Naive thymus-derived CD8-positive, alpha-beta T cell (primary cell): Measurements from ENCODE around the gene NAP1L4. TPM values are rescaled to one million over a fixed set of nuclear protein-coding genes. Genes with fewer than 3 reads are reported as not detected.

Source experiments
- ATAC-seq, 2 donors: fragments of 150-1000 bp; cut with Tn5 transposase in 1 of 2; sonication (Bioruptor Pico), chemical (Tn5 transposase) in 1 of 2; 1 replicate in 1 of 2; 2 replicates in 1 of 2; pipeline ENCODE4 v1.10.0; 2021; ENCODE audit warnings: mild to moderate bottlenecking in 2 of 2, moderate library complexity in 2 of 2
- POLR2A ChIA-PET: fragments of 350-600 bp; sonication (Branson Sonifier 250); formaldehyde crosslinking; loops from one replicate; lab custom pipeline; 2021; ENCODE audit warnings: antibody characterized with exemption; lab: Charles Lee
- DNase-seq, 10 donors: peaks; one replicate each; pipeline versions ENCODE4 v3.0.0 to v3.0.0-alpha.2; 2020 to 2022
- H3K27ac Mint-ChIP-seq, 10 donors: one replicate each; pipeline ENCODE4 v1.8.0; 2020 to 2022; ENCODE audit warnings: mild to moderate bottlenecking in 10 of 10, mixed read lengths in 10 of 10, moderate library complexity in 4 of 10, inconsistent platforms in 1 of 10
- H3K27me3 Mint-ChIP-seq, 5 donors: one replicate each; pipeline ENCODE4 v1.8.0; 2021 to 2022; ENCODE audit warnings: mixed read lengths in 5 of 5
- H3K36me3 Mint-ChIP-seq, 3 donors: one replicate each; pipeline ENCODE4 v1.8.0; 2020 to 2022; ENCODE audit warnings: mixed read lengths in 3 of 3, mild to moderate bottlenecking in 2 of 3, inconsistent platforms in 1 of 3
- H3K4me1 Mint-ChIP-seq, 4 donors: one replicate each; pipeline ENCODE4 v1.8.0; 2021 to 2022; ENCODE audit warnings: mixed read lengths in 4 of 4
- H3K4me3 Mint-ChIP-seq, 10 donors: one replicate each; pipeline ENCODE4 v1.8.0; 2020 to 2022; ENCODE audit warnings: mild to moderate bottlenecking in 10 of 10, mixed read lengths in 10 of 10, moderate library complexity in 6 of 10, inconsistent platforms in 1 of 10
- H3K9me3 Mint-ChIP-seq, 9 donors: one replicate each; pipeline ENCODE4 v1.8.0; 2020 to 2022; ENCODE audit warnings: mixed read lengths in 9 of 9, mild to moderate bottlenecking in 3 of 9, inconsistent platforms in 1 of 9, moderate library complexity in 1 of 9
- polyA plus RNA-seq, 3 donors: library from polyadenylated mRNA; unstranded; fragments of 300-500 nt; fragmentation: Illumina TruSeq; gene quantifications; one replicate each; pipeline ENCODE4 v1.2.3, GENCODE V29; 2021
- total RNA-seq, 8 experiments: library from RNA in 2 of 8; stranded (reverse) in 2 of 8; gene quantifications; one replicate each; pipeline ENCODE4 v1.2.3 and lab custom pipeline; 2021 to 2026

Gene NAP1L4
- total and polyA plus RNA-seq, 5 experiments from 2014 or later = 169 to 471 (median 207) TPM

DNA sequence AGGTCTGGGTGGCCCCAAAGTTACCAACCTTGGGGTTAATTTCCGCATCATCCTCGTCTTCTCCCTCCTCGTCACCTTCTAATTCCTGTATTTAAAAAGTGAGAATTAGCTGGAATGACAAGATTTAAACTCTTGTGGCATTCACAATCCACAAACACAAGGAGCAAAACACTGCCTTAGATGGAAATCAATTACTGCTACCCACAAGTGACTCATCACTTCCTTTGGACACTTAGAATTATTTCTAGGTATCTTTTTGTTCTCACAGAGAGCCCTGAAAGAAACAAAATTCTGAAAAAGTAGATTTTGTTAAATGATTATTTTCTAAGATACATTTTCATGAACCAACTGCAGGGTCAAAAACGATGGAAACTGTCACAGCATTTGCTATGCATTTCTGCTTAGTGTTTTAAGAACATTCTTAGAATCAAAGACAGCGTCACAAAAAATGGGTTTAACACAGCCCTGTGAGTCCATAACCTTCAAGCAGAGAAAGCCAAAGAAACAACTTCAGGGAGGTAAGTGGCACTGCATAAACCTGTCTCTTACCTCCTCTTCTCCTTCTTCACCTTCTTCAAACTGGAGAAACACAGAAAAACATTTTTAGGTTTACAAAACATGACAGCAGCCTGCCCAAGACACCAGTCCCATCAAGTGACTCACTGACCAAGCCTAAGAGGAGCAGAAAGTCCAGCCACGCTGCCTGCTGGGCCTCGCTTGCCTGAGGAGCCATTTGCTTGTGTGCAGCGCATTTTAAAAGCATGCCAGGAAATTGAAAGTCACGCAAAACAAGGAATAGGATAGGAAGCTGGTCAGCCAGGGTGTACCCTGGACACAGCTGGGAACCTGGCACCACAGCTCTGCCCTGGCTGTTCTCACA, 40.7 kb downstream of the NAP1L4 start:
- Mint-ChIP-seq H3K27ac (peak overlapping the region in 2 of 10 donors; percentile 45 to 49), H3K9me3 (no peaks in the 10 kb centered on the region), H3K27me3 (no peaks in the 10 kb centered on the region), H3K36me3 (peaks cover 9 to 98% (median 25%) of the 10 kb centered on the region in 3 donors), H3K4me1 (peaks cover 13 to 54% (median 28%) of the 10 kb centered on the region in 4 donors), H3K4me3 (no peak overlapping the region)
- DNase-seq = no peak
- no peak for ATAC-seq
- POLR2A ChIA-PET = no interaction called here

DNA sequence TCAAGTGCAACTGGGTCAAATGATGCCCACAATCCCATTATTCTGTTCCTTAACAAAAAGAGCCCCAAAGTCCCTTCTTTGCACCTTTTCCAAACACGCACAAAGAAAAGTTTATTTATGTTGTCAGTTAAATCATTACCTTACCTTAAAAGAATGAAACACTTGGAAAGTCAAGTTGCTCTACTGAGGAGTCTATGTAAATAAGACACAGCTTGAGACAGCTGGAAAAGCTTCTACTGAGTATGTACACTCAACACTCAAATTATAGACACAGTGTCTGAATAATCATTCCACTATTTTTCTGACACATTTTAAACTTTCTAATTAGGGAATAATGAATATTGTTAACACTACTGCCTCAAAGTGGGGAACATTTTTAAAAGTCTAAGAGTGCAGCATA, 41.3 kb downstream of the NAP1L4 start:
- ATAC-seq (no peak), DNase-seq (no peak)
- peak overlapping the region in 1 of 10 donors; percentile 45 for H3K27ac Mint-ChIP-seq
- peaks cover 6 to 98% (median 22%) of the 10 kb centered on the region in 3 donors for H3K36me3 Mint-ChIP-seq
- POLR2A ChIA-PET = no interaction called here
- no peak overlapping the region for H3K4me3 Mint-ChIP-seq
- H3K4me1 Mint-ChIP-seq = peaks cover 18 to 57% (median 35%) of the 10 kb centered on the region in 4 donors
- no peaks in the 10 kb centered on the region for H3K9me3 Mint-ChIP-seq
- no peaks in the 10 kb centered on the region for H3K27me3 Mint-ChIP-seq

DNA sequence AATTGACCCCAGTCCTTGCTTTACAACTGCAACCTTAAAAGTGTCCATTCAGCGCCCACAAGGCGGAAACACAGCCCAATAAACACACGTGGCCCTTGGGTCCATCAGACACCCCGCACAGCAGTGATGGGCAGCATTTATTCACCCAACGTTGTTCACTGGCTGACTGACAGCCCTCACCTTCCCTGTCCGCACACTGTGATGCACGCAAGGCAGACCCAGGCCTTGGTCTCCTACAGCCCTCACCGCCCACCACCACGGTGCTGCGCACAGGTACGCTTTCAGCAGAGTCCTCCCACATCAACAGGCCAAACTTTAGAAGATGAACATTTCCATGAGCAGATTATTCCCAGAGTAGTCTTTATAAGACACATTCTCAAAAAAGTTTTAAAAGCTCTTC, 42.2 kb downstream of the NAP1L4 start:
- no peaks in the 10 kb centered on the region for H3K27me3 Mint-ChIP-seq
- peak overlapping the region in 5 of 10 donors; percentile 18 to 75 (median 20) for H3K27ac Mint-ChIP-seq
- no peak for ATAC-seq
- H3K4me3 Mint-ChIP-seq = no peak overlapping the region
- no peaks in the 10 kb centered on the region for H3K9me3 Mint-ChIP-seq
- POLR2A ChIA-PET = no interaction called here
- H3K4me1 Mint-ChIP-seq = peaks cover 22 to 62% (median 44%) of the 10 kb centered on the region in 4 donors
- no peak for DNase-seq
- H3K36me3 Mint-ChIP-seq = peaks cover 4 to 98% (median 20%) of the 10 kb centered on the region in 3 donors

DNA sequence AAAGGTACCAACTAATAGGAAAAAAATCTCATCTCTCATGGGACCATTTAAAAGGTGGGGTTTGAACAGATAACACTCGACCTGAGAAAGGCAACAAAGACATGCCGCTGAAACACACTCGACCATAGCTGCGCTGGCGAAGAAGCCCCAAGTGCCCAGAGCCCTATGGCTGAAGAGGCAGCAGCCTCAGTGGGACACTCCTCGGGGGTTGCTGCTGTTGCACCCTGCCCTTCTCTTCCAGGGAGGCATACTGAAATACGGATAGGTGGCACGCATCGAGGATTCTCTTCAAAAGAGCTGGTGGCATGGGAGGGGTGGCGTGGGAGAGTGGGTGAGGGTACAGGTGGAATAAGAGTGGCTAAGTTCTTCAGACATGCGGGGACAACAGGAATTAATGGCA, 44.4 kb downstream of the NAP1L4 start:
- DNase-seq = no peak
- H3K27ac Mint-ChIP-seq = peak overlapping the region in 6 of 10 donors; percentile 25 to 69 (median 46)
- no peaks in the 10 kb centered on the region for H3K9me3 Mint-ChIP-seq
- ATAC-seq = no peak
- no peaks in the 10 kb centered on the region for H3K27me3 Mint-ChIP-seq
- peak overlapping the region in 1 of 10 donors; percentile 39 for H3K4me3 Mint-ChIP-seq
- POLR2A ChIA-PET = no interaction called here
- H3K4me1 Mint-ChIP-seq = peaks cover 28 to 68% (median 53%) of the 10 kb centered on the region in 4 donors
- peaks cover 4 to 87% (median 13%) of the 10 kb centered on the region in 3 donors for H3K36me3 Mint-ChIP-seq

DNA sequence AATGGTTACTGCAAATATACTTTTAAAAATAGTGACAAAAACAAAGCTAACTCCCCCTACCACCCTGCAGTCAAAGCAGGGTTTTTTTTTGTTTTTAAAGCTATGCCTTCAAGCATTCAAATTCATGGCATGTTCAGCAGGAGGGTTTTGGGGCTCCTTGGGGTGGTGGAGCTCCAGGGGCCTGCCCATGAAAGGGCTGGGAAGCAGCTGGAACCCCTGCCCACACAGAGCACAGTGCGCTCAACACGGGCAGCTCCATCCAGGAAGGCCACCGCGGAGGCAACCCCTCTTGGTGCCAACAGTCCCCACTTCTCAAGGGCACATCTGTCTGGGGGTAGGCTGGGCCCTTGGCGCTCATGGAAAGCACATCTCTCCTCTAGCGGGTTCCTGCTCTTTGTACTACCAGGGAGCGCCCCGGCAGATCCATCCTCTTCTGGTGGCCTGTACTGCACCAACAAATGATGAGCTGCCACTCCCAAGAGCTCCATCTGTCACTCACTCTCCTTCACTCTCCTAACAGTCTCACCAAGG, 46.3 kb downstream of the NAP1L4 start:
- Mint-ChIP-seq H3K36me3 (peaks cover 4 to 68% (median 4%) of the 10 kb centered on the region in 3 donors), H3K9me3 (no peaks in the 10 kb centered on the region), H3K4me3 (peak overlapping the region in 8 of 10 donors; percentile 21 to 71 (median 38)), H3K27me3 (no peaks in the 10 kb centered on the region), H3K4me1 (peaks cover 28 to 69% (median 47%) of the 10 kb centered on the region in 4 donors), H3K27ac (peak overlapping the region; percentile 66 to 89 (median 84))
- ATAC-seq (peak in 1 of 2 donors; percentile 19), DNase-seq (no peak)
- POLR2A ChIA-PET = interaction anchor here (1.0 to 1.6 kb wide), 6 partner anchors 11 to 58 kb away, joined by 3 to 5 read pairs (median 4); partner anchors contain the start of gene PHLDA2

DNA sequence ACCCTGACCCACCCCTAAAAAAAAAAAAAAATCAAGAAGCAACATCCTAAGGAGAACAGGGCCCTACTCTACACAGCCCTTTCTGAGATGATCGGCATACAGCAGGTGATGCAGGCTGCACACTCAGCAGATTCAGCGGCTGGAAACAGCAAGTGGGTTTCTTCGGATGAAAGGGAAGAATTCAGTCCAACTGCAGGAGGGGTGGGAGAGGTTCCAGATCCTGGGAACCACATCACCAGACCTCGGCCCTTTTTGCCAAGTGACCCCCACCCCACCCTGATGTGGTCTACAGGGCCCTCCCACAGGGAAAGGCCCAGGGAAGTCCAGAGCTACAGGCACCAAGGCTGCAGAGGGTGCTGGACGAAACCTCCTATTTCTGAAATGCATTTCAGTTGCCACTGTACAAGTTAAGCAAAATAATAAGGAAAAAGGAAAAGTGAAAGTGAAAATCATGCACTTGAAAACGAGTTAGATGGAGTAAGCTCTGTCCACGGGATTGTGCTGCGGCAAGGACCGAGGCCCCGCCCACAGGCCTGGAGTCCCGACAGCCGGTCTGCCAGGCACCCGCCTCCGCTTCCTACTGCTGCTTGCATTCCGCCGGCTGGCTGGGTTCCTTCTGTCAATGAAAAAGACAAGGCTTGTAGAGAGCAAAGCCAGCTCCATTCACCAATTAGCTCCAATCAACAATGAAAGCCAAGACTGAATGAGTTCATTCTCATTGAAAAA, 46.9 kb downstream of the NAP1L4 start:
- Mint-ChIP-seq H3K4me3 (peak overlapping the region in 8 of 10 donors; percentile 20 to 71 (median 40)), H3K4me1 (peaks cover 27 to 75% (median 47%) of the 10 kb centered on the region in 4 donors), H3K27ac (peak overlapping the region; percentile 53 to 92 (median 84)), H3K36me3 (peaks cover under 1 to 62% (median 2%) of the 10 kb centered on the region in 3 donors), H3K9me3 (no peaks in the 10 kb centered on the region), H3K27me3 (no peaks in the 10 kb centered on the region)
- POLR2A ChIA-PET = interaction anchor here (1.0 to 1.6 kb wide), 5 partner anchors 12 to 57 kb away, joined by 3 to 5 read pairs (median 4); partner anchors contain the start of gene PHLDA2
- DNase-seq (peak in 5 of 10 donors; percentile 15 to 45 (median 41)), ATAC-seq (peak; percentile 45 to 51)

DNA sequence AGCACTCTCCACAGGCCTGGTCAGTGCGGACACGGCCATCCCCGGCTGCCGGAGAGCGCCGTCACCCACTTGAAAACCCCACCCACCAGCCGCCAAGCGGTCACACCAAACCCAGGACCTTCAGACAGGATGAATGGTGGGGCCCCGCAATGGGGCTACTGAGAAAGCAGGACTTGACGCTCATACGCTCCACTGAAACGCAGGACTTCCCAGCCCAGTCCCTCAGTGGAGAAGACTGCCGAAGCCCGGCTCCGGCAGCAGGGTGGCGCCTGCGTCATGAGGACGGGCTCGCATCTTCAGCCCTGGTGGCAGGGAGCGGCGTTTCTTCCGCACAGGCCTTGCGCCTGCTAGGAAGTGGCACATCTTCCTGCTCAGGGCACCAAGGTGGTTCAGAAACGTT, 47.6 kb downstream of the NAP1L4 start:
- DNase-seq (no peak), ATAC-seq (no peak)
- Mint-ChIP-seq H3K9me3 (peaks cover 0 to 3% (median 0%) of the 10 kb centered on the region in 9 donors), H3K4me3 (peak overlapping the region in 3 of 10 donors; percentile 12 to 51 (median 22)), H3K4me1 (peaks cover 27 to 77% (median 50%) of the 10 kb centered on the region in 4 donors), H3K27ac (peak overlapping the region in 7 of 10 donors; percentile 47 to 92 (median 71)), H3K27me3 (no peaks in the 10 kb centered on the region), H3K36me3 (peaks cover 0 to 55% (median 0%) of the 10 kb centered on the region in 3 donors)
- POLR2A ChIA-PET = interaction anchor here (1.6 kb wide), 1 partner anchor 16 kb away, joined by 3 read pairs; no protein-coding TSS in a partner anchor

DNA sequence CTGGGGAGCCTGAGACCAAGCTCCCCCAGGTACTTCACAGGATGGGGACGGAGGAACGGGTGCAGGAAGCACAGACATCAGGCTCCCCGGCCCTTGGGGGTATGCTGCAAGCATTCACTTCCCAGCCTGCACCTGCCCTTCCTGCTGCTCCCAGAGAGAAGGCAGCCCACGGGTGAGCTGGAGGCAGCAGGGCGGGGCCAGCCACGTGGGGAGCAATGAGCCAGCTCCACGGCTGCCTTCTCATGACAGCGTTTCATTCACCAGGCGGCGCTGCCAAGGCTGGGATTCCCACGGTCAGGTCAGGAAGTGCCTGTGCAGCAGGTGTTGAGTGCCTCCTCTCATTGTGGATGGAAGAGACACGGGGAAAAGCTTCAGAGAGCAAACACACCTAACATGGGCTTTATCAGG, 48.4 kb downstream of the NAP1L4 start:
- Mint-ChIP-seq H3K4me3 (peak overlapping the region in 3 of 10 donors; percentile 10 to 26 (median 20)), H3K4me1 (peaks cover 28 to 77% (median 46%) of the 10 kb centered on the region in 4 donors), H3K27ac (peak overlapping the region in 9 of 10 donors; percentile 25 to 89 (median 70)), H3K27me3 (no peaks in the 10 kb centered on the region), H3K36me3 (peaks cover 0 to 47% (median 1%) of the 10 kb centered on the region in 3 donors), H3K9me3 (peaks cover 0 to 11% (median 5%) of the 10 kb centered on the region in 9 donors)
- peak; percentile 16 to 19 for ATAC-seq
- POLR2A ChIA-PET = interaction anchor here (1.4 kb wide), 1 partner anchor 10 kb away, joined by 5 read pairs; no protein-coding TSS in a partner anchor
- peak in 2 of 10 donors; percentile 20 to 41 for DNase-seq

DNA sequence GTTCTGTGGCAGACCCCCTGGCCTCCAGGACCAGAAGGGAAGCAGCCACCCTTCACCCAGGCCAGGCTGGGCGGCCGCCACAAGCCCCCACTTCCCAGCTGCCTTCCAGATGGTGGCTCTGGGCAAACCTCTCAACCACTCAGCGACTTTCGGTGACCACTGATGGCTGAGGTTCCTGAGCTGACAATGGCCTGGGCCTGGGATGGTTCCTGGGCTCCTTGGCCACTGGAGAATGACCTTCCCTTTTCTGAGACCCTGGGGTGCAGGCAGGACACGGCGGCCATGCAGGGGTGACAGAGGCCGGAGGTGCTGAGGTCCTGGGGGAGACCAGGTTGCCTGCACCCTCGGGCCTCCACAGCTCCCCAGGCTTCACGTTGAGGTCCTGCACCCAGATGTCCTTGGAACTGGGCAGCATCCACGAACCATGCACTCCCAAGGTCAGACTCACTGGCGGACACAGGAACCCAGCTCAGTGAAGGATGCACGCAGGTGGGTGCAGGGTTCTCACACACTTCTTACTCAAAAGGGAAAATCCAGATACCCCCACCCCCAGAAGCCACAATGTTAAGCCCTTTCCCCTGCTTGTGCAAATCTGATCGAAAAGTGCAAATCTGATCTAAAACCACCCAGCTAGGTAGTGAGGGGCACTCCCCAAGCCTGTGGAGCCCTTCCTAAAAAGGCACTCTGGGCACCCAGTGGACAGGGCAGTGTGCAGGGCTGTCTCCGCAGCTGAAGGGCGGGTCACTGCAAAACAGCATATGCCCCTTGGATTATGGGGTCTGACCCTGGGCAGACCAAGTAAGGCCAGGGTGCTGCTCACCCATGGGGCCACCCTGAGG, 49.0 kb downstream of the NAP1L4 start:
- ATAC-seq = peak in 1 of 2 donors; percentile 1
- peak overlapping the region in 9 of 10 donors; percentile 28 to 89 (median 65) for H3K27ac Mint-ChIP-seq
- peaks cover 0 to 15% (median 11%) of the 10 kb centered on the region in 9 donors for H3K9me3 Mint-ChIP-seq
- H3K27me3 Mint-ChIP-seq = no peaks in the 10 kb centered on the region
- POLR2A ChIA-PET = interaction anchor here (1.4 to 2.1 kb wide), 3 partner anchors 9 to 73 kb away, joined by 5 to 6 read pairs (median 6); no protein-coding TSS in a partner anchor
- H3K4me1 Mint-ChIP-seq = peaks cover 28 to 72% (median 46%) of the 10 kb centered on the region in 4 donors
- H3K4me3 Mint-ChIP-seq = peak overlapping the region in 2 of 10 donors; percentile 20
- H3K36me3 Mint-ChIP-seq = peaks cover 0 to 40% (median 6%) of the 10 kb centered on the region in 3 donors
- DNase-seq = peak in 1 of 10 donors; percentile 17

DNA sequence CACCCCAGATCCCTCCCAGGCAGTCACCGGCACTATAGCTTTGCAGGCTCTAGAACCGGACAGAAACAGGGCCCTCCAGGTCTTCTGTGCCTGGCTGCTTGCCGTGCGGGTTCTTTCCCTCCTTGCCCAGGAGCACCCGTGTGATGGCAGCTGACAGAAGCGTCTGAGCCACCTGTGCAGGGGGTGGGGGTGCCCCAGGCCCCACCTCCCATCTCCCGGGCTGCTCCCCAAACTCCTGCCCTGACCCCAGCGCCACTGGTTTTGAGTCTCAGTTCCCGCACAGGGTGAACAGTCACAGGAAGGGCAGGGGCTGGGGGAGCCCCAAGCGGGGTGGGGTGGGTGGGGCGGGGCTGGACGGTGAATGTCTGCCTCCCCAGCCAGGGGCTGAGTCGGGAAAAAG, 49.7 kb downstream of the NAP1L4 start:
- H3K27me3 Mint-ChIP-seq = no peaks in the 10 kb centered on the region
- peaks cover 24 to 66% (median 46%) of the 10 kb centered on the region in 4 donors for H3K4me1 Mint-ChIP-seq
- H3K36me3 Mint-ChIP-seq = peaks cover 0 to 34% (median 11%) of the 10 kb centered on the region in 3 donors
- DNase-seq = peak in 3 of 10 donors; percentile 15 to 19 (median 17)
- peak overlapping the region in 5 of 10 donors; percentile 2 to 83 (median 47) for H3K27ac Mint-ChIP-seq
- H3K4me3 Mint-ChIP-seq = peak overlapping the region in 2 of 10 donors; percentile 5 to 28
- H3K9me3 Mint-ChIP-seq = peaks cover 0 to 22% (median 17%) of the 10 kb centered on the region in 9 donors
- ATAC-seq = no peak
- POLR2A ChIA-PET = interaction anchor here (0.9 to 3.3 kb wide), 6 partner anchors 9 to 73 kb away, joined by 3 to 11 read pairs (median 6); partner anchors contain the start of gene PHLDA2
